Lower leg skin (tissue), 3 donors: ENCODE data around the gene EIF4A3.

Experiments
- POLR2A ChIP-seq, 2 donors: fragments of 450-650 bp; IDR thresholded peaks; one replicate each; pipeline ENCODE4 v1.6.1; 2016 to 2017; ENCODE audit warnings: antibody characterized with exemption in 2 of 2, mild to moderate bottlenecking in 1 of 2, moderate library complexity in 1 of 2
- TF ChIP-seq, protein P1 (sequence below), 3 donors: fragments of 450-650 bp; IDR thresholded peaks; one replicate each; pipeline ENCODE4 v1.5.1; 2016; ENCODE audit warnings: antibody characterized with exemption in 3 of 3, mild to moderate bottlenecking in 3 of 3, moderate library complexity in 2 of 3

DNA sequence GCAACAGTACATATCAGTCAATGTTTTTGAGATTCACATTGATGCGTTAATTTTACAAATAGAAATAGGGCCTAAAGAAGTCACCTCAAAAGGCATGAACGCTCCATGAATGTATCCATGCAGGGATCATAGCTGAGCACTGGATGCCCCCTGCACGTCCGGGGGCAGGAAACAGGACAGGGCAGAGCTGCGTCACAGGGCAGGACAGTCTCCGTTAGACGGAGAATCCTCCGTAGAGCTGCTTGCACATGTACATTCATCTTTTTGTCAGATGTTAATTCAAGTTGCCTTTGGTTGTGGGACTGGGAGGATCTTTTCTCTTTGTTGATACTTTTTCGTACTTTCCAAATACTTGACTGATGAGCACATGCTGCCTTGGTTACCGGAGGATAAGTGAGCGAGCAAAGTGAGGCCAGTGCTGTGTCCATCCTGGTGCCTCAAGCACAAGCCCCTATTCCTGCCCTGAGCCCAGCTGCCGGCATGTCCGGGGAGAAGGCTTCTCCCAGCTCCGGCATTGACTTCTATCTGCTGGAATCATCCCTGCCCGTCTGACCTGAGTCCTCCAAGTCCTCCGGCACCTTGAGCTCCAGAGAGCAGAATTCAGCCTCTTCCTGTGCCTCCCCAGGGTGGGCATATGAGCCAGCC, 30.5 kb downstream of the EIF4A3 start:
- TF ChIP-seq, protein P1, sequence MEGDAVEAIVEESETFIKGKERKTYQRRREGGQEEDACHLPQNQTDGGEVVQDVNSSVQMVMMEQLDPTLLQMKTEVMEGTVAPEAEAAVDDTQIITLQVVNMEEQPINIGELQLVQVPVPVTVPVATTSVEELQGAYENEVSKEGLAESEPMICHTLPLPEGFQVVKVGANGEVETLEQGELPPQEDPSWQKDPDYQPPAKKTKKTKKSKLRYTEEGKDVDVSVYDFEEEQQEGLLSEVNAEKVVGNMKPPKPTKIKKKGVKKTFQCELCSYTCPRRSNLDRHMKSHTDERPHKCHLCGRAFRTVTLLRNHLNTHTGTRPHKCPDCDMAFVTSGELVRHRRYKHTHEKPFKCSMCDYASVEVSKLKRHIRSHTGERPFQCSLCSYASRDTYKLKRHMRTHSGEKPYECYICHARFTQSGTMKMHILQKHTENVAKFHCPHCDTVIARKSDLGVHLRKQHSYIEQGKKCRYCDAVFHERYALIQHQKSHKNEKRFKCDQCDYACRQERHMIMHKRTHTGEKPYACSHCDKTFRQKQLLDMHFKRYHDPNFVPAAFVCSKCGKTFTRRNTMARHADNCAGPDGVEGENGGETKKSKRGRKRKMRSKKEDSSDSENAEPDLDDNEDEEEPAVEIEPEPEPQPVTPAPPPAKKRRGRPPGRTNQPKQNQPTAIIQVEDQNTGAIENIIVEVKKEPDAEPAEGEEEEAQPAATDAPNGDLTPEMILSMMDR (IDR thresholded peaks at IDR 0.05), result no peak
- TF ChIP-seq POLR2A (IDR thresholded peaks at IDR 0.05), result no peak
